Umbilical cord (tissue), 2 donors: ENCODE data around the gene CTAG1B. TPM values are rescaled to one million over a fixed set of nuclear protein-coding genes. Genes with fewer than 3 reads are reported as not detected.
"Not testable (repeated sequence)": the region's sequence is repeated elsewhere in the genome, so short reads cannot be mapped to it uniquely, and the experiment has no call there.

Experiments used
- DNase-seq: peaks from one replicate; pipeline ENCODE4 v3.0.0-alpha.2; 2015; ENCODE audit warnings: low spot score
- total RNA-seq: library from RNA; depleted of rRNA; stranded (reverse); fragments of >200 nt; gene quantifications from one replicate; pipeline ENCODE4 v1.2.3, GENCODE V29; 2014; ENCODE audit warnings: low replicate concordance; ENCODE audit not compliant: insufficient read depth

CTAG1B gene
- total RNA-seq, 1 donor from 2014 or later = not detected

- DNase-seq = not testable (repeated sequence)
These were observed 9.9 kb upstream of the CTAG1B start for GRCh38 chrX:154628960-154629359.

GRCh38 chrX:154620767-154621414 is 1.8 kb upstream of the CTAG1B start:
- not testable (repeated sequence) for DNase-seq

- not testable (repeated sequence) for DNase-seq
These were observed 5.5 kb downstream of the CTAG1B start for GRCh38 chrX:154613586-154613985.

GRCh38 chrX:154611146-154611545 is 7.9 kb downstream of the CTAG1B start:
- not testable (repeated sequence) for DNase-seq

GRCh38 chrX:154608823-154609222 is 10.3 kb downstream of the CTAG1B start:
- not testable (repeated sequence) for DNase-seq

- DNase-seq = not testable (repeated sequence)
These were observed 11.1 kb downstream of the CTAG1B start for GRCh38 chrX:154607976-154608375.

GRCh38 chrX:154607370-154607769 is 11.7 kb downstream of the CTAG1B start:
- DNase-seq = no peak

- DNase-seq = no peak
These were observed 13.5 kb downstream of the CTAG1B start for GRCh38 chrX:154605566-154605965.

GRCh38 chrX:154603438-154604430 is 15.3 kb downstream of the CTAG1B start:
- peak; percentile 56 for DNase-seq

GRCh38 chrX:154602766-154603437 is 16.2 kb downstream of the CTAG1B start:
- DNase-seq = no peak

GRCh38 chrX:154602226-154602625 is 16.9 kb downstream of the CTAG1B start:
- DNase-seq = no peak

- no peak for DNase-seq
These were observed 18.2 kb downstream of the CTAG1B start for GRCh38 chrX:154600759-154601374.

GRCh38 chrX:154599531-154599930 is 19.6 kb downstream of the CTAG1B start:
- DNase-seq = no peak

GRCh38 chrX:154598656-154599055 is 20.4 kb downstream of the CTAG1B start:
- no peak for DNase-seq

- DNase-seq = no peak
These were observed 21.9 kb downstream of the CTAG1B start for GRCh38 chrX:154597221-154597620.

GRCh38 chrX:154596290-154596929 is 22.7 kb downstream of the CTAG1B start:
- DNase-seq = peak; percentile 3

- DNase-seq = no peak
These were observed 23.4 kb downstream of the CTAG1B start for GRCh38 chrX:154595559-154596249.

- DNase-seq = no peak
These were observed 24.6 kb downstream of the CTAG1B start for GRCh38 chrX:154594491-154594890.

GRCh38 chrX:154593201-154593600 is 25.9 kb downstream of the CTAG1B start:
- DNase-seq = no peak

- no peak for DNase-seq
These were observed 26.6 kb downstream of the CTAG1B start for GRCh38 chrX:154592505-154592904.
